SKM-1 (cell line): ENCODE data around the gene ZDHHC6.
"Not testable (repeated sequence)": the region's sequence is repeated elsewhere in the genome, so short reads cannot be mapped to it uniquely, and the experiment has no call there.

Experiments used
- DNase-seq: peaks from one replicate; lab custom pipeline; 2025; ENCODE audit not compliant: unreplicated experiment; lab: John Stamatoyannopoulos, UW

ZDHHC6 gene

DNA sequence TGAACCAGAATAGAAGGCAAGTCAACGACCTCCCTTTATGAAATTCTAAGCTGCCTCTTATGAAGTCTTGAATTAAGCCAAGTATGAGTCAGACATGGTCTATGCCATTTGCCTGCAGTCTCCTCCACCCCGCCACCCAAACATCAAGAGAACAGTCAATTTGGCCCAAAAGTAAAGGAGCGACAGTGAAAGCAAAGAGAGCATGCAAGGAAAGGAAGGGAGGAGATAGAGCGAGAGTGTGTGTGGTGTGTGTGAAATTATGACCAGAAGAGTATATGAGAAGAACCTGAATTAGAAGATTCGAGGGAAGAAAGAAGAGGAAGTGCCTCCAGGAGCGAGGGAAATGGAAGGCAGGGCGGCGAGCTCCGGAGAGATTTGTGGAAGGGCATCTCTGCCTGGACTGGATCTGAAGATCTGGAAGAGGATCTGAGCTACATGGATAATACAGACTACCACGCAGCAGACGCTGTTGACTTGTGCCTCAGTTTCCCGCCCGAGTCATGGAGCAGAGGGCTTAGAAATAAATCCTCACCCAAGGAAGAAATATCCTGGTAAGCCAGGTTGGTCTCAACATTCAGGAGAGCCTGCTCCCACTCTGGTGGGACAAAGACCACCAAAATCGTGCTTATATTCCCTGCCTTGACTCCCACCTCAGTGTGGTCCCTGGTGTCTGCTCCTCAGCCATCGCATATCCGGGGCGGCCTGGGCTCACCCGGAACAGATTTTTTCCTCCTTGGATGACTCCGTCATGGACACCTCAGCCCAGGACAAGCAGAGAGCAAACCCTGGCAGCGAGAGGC is 459 bp downstream of the ZDHHC6 start:
- DNase-seq, result peak; percentile 23

DNA sequence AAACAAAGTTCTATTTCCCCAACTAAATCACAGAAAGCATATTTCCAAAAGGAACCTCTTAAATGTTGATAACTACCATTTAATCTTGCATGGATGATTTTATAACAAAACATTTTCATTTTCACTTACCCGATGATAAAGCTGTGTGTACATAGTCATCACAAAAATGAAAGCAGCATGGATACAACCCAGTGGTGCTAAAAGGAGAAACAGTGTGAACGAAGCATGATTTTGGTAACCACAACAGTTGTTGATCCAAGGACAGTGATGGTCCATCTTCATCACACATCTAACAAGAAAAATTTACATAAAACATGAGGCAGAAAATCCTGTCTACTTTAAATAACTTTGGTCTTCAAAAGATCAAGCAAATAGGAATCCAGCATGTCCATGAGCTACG is 4.7 kb downstream of the ZDHHC6 start:
- no peak for DNase-seq

GRCh38 chr10:112441520-112441919 is 5.2 kb downstream of the ZDHHC6 start:
- no peak for DNase-seq

DNA sequence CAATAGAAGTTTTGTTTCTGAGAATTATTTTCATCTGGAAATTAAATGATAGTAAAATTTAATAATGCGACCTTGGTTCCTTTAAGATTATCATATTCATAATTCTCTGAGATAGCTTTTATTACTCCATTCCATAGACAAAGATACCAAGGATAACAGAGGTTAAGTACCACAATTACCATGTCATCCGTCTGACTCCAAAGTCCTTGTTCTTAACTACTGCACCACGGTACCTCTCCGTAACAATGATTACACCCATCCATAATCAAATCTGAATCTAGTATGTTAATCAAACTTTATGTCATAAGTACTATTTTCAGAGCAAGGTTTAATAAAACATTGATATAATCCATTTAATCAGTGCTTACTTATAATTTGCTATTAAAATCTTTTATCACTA is 8.4 kb downstream of the ZDHHC6 start:
- no peak for DNase-seq

DNA sequence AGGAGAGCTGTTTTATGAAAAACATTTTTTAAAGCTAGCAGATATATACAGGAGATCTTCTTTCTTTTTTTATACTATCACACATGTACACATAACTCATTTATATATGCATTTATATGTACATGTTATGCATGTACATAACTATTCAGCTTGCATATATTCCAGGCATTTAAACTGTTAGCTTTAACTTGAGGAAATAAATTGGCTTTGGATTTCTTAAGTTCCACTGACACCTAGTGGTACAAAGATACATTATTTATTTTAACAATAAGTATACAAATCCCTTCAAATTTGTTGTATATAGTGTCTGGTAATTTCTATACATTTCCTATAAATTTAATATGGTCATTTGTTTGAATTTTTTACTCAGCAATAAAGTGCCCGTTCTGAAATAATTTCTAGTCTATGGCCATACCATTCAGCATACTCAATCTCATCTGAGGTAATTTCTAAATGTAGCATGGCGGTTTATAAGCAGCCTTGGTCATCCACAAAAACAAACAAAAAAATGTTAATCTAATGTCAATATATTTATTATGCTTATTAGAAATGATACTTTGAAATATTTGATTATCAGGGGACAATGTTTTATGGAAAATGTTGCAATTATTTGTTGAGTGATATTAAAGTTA is 11.6 kb downstream of the ZDHHC6 start:
- no peak for DNase-seq

DNA sequence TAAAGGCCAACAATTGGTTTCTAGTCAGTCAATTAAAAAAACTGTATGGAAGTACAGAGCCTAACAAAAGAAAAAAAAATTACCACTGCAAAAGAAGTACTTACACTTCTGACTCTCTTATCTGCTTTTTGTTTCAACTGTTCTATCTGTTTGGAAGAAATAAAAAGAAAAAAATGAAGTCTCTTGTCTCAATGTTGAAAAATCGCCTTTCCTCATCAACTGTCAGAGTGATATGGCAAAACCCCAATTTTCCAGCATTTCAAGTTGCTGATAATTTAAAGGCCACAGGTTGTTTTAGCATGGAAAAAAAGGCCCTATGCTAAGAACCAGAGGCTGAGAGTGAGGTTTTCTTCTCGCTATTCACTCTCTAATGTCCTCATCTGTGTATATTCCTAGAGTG is 13.6 kb downstream of the ZDHHC6 start:
- DNase-seq, result no peak

GRCh38 chr10:112429654-112430230 is 17.0 kb downstream of the ZDHHC6 start:
- DNase-seq, result no peak

GRCh38 chr10:112429147-112429546 is 17.6 kb downstream of the ZDHHC6 start:
- no peak for DNase-seq

DNA sequence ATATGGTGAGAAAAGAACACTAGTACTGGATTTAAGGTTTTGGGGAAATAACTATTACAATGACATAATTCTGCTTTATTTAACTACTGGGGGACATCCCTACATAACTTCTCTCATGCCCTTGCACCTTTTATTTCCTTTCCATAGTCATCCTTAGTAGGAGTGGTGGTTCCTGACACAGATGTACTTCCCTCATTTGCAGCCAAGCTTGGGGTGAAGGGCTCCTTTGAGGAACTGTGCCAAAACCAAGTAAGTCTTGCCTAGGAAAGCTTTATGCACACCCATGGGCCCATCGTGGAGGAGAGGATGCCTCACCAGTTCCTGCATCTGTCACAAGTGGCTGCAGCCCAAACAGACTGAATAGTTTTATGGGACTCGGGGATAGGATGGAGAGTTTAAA is 20.6 kb downstream of the ZDHHC6 start:
- no peak for DNase-seq

DNA sequence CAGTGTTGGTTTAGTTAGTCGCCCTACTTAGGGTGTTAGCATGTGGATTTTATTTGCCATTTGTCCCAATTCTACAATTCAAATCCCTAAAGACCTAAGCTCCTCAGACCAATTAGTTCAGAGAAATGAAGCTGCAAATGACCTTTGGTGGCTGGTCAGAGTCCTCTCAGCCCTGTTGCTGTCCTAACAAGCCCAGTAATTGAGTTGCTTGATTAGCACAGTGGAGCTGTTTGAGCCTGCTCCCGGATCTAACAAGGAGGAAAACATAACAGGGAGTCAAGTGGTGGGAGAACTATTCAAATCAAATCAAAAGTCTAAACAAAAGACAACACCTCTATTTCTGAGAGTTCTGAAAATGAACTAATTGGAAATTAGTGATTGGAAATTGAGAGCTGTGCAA is 22.1 kb downstream of the ZDHHC6 start:
- no peak for DNase-seq

DNA sequence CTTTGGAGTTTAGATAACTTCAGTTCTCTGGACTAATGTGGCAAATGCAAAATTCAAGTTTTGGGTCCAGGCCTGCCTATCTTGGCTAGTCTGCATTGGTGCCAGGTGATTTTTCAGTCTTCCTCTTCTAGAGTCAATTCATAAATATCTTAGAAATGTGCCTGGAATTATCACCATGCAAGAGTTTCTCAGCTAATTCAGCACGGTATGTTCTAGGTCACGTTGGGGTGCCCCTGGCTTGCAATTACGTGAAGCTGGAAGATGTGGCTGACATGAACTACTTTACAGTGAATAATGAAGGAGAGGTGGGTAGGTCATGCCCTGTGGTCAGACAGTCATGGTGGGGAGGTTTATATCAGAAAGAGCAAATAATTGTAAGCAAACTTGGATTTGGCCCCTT is 25.0 kb downstream of the ZDHHC6 start:
- no peak for DNase-seq

DNA sequence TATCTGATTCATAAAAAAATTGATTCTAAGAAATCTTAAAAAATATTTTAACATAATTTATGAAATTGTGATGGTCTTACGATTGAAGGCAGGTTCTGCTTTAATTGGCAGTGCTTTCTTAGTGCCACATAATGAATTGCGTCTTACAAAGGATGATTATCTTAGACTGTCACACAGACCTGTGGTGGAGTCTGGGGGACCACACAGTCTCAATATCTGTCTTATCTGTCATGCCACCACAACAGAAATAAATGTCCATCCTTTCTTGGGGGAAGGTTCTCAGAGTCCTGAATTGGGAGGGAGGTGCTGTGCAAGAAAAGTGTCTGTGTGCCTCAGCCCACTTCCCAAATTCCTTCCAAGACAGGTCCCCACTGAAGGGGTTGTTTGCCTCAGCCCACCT is 34.0 kb downstream of the ZDHHC6 start:
- DNase-seq, result no peak

- DNase-seq, result no peak
Measured at GRCh38 chr10:112409755-112410154, 37.0 kb downstream of the ZDHHC6 start.

DNA sequence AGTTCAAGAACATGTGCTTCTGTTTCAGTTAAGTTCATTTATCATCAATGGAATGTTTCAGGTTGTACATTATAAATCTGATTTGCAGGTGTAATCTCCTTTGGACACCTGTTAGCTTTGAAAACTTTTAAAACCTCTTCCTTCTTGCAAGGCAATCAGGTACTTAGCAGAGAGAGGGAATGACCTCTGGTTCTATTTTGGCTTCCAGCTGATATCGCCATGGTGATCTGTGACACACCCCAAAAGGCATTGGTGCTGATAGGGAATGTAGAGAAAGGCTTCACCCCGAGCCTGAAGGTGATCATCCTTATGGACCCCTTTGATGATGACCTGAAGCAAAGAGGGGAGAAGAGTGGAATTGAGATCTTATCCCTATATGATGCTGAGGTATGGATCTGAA is 37.4 kb downstream of the ZDHHC6 start:
- no peak for DNase-seq

GRCh38 chr10:112407696-112408095 is 39.0 kb downstream of the ZDHHC6 start:
- no peak for DNase-seq

GRCh38 chr10:112406806-112407205 is 39.9 kb downstream of the ZDHHC6 start:
- not testable (repeated sequence) for DNase-seq

DNA sequence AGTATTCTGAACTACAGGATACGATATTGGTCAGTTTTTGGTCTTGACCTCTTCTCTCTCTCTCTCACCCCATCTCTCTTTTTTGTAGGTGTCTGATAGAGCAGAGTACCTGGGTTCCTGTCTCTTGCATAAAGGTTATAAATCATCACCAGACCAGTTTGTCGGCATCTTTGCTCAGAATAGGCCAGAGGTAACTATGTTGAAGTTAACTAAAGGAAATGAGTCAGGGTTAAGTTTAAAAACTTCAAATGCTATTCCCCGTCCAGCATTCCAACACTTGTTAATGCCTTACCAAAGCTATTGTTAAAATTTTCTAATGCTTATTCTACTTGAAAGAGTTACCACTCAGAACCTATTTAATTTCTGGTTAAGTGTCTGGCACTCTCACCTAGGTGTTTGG is 42.1 kb downstream of the ZDHHC6 start:
- no peak for DNase-seq

- DNase-seq, result no peak
Measured at GRCh38 chr10:112402917-112403316, 43.8 kb downstream of the ZDHHC6 start.

DNA sequence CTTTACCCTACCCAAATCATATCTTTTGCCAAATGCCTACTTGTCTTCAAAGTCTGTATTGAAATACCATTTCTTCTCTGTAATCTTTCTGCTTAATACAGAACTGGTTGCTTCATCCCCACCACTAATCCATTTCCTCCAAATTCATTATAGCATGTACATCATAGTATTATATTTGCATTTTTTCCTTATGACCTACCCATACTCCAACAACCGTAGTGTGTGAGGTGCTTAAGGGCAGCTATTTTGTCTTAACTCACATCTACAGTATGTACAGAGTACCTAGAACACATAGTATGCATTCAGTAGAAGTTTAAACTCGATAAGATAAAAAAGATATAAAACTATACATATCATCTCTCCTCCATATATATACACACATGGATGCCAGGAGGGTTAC is 49.1 kb downstream of the ZDHHC6 start:
- DNase-seq, result no peak

- no peak for DNase-seq
Measured at GRCh38 chr10:112395809-112396530, 50.7 kb downstream of the ZDHHC6 start.

GRCh38 chr10:112394475-112394875 is 52.2 kb downstream of the ZDHHC6 start:
- DNase-seq, result no peak

- DNase-seq, result no peak
Measured at GRCh38 chr10:112393827-112394226, 52.9 kb downstream of the ZDHHC6 start.
